SU-DHL-6 (cell line): Measurements from ENCODE around the gene KCNK15.

Source experiments
- EZH2phosphoT487 ChIP-seq: fragments of 200-600 bp; sonication (generic), shearing (Covaris generic); conservative IDR thresholded peaks from 2 replicates; pipeline ENCODE4 v1.6.1; 2018; ENCODE audit warnings: mild to moderate bottlenecking, antibody characterized with exemption, low read length, moderate library complexity, mixed read lengths
- TF ChIP-seq, protein P1 (sequence below): fragments of 200-600 bp; sonication (generic); IDR thresholded peaks from one replicate; pipeline ENCODE4 v1.5.1; 2017; ENCODE audit warnings: antibody characterized with exemption, mild to moderate bottlenecking, low read length, moderate library complexity; ENCODE audit not compliant: insufficient read depth, poor library complexity, severe bottlenecking

GRCh38 chr20:44701858-44702256, 43.8 kb upstream of the KCNK15 start:
- TF ChIP-seq, protein P1, sequence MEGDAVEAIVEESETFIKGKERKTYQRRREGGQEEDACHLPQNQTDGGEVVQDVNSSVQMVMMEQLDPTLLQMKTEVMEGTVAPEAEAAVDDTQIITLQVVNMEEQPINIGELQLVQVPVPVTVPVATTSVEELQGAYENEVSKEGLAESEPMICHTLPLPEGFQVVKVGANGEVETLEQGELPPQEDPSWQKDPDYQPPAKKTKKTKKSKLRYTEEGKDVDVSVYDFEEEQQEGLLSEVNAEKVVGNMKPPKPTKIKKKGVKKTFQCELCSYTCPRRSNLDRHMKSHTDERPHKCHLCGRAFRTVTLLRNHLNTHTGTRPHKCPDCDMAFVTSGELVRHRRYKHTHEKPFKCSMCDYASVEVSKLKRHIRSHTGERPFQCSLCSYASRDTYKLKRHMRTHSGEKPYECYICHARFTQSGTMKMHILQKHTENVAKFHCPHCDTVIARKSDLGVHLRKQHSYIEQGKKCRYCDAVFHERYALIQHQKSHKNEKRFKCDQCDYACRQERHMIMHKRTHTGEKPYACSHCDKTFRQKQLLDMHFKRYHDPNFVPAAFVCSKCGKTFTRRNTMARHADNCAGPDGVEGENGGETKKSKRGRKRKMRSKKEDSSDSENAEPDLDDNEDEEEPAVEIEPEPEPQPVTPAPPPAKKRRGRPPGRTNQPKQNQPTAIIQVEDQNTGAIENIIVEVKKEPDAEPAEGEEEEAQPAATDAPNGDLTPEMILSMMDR, result no peak
- no peak for TF ChIP-seq EZH2phosphoT487
